K562 (cell line): ENCODE data around the gene EFCAB5. TPM values are rescaled to one million over a fixed set of nuclear protein-coding genes. Genes with fewer than 3 reads are reported as not detected.
A peak's percentile ranks its signal among the peaks of the same experiment; 100 is the strongest.
"Not testable (repeated sequence)": the region's sequence is repeated elsewhere in the genome, so short reads cannot be mapped to it uniquely, and the experiment has no call there.

ENCODE experiments used
- ATAC-seq: fragments of 200-7000 bp; cut with Tn5 transposase; 3 replicates; pipeline ENCODE4 v1.9.1; 2020; ENCODE audit warnings: moderate library complexity
- BruUV-seq: library from RNA; stranded (reverse); fragments of 400-500 nt; replicated peaks from 2 replicates; lab custom pipeline; 2021; lab: Mats Ljungman, UMichigan
- CTCF ChIA-PET: fragments of 300-600 bp; formaldehyde crosslinking; extraction: SDS; loops from one replicate; lab custom pipeline; 2021; ENCODE audit warnings: low intra/inter-chr PET ratio; lab: Yijun Ruan, JAX
- POLR2A ChIA-PET: fragments of 300-600, 350-650 bp; sonication (Branson Sonifier 250); formaldehyde crosslinking; extraction: SDS; loops from one replicate; lab custom pipeline; 2021; ENCODE audit warnings: antibody characterized with exemption, inconsistent platforms; lab: Yijun Ruan, JAX
- DNase-seq, 4 experiments: peaks; one replicate each; pipeline versions ENCODE4 v3.0.0 to v3.0.0-alpha.2; 2011 to 2018; ENCODE audit warnings: low spot score in 3 of 4, mixed read lengths in 3 of 4; ENCODE audit errors: extremely low read depth in 1 of 4
- FAIRE-seq: peaks from 2 replicates; lab custom pipeline; 2011; peaks lifted over from hg19 to GRCh38; lab: Jason Lieb, UNC
- H2AFZ ChIP-seq: 2 replicates; pipeline ENCODE4 v1.6.0; 2011; ENCODE audit warnings: low read depth, low read length, control low read depth, inconsistent platforms
- H3K27ac ChIP-seq: fragments of 200-600 bp; 3 replicates; pipeline ENCODE4 v1.8.0; 2011; ENCODE audit warnings: low read depth, mild to moderate bottlenecking, control low read depth, inconsistent platforms, low read length, moderate library complexity, mixed read lengths; ENCODE audit errors: extremely low read depth
- H3K27me3 ChIP-seq, 2 experiments: fragments of 300-600 bp in 1 of 2; 2 replicates in 1 of 2; 3 replicates in 1 of 2; pipeline versions ENCODE4 v1.6.0 to v1.8.0; 2011; ENCODE audit warnings: inconsistent platforms in 2 of 2, low read length in 2 of 2, mild to moderate bottlenecking in 1 of 2, mixed read lengths in 1 of 2, moderate library complexity in 1 of 2; ENCODE audit not compliant: control insufficient read depth in 2 of 2, insufficient read depth in 2 of 2
- H3K36me3 ChIP-seq: fragments of 300-600 bp; 3 replicates; pipeline ENCODE4 v1.8.0; 2011; ENCODE audit warnings: mild to moderate bottlenecking, low read length, inconsistent platforms; ENCODE audit not compliant: control insufficient read depth, insufficient read depth
- H3K4me1 ChIP-seq, 2 experiments: fragments of 200-600 bp in 1 of 2; replicated peaks in 1 of 2; 2 replicates in 1 of 2; 3 replicates in 1 of 2; pipeline versions ENCODE4 v1.5.1 to v1.8.0; 2011; ENCODE audit warnings: inconsistent platforms in 2 of 2, low read length in 2 of 2, mild to moderate bottlenecking in 1 of 2, mixed read lengths in 1 of 2, moderate library complexity in 1 of 2; ENCODE audit not compliant: control insufficient read depth in 2 of 2, insufficient read depth in 2 of 2
- H3K4me2 ChIP-seq: 2 replicates; pipeline ENCODE4 v1.6.1; 2011; ENCODE audit warnings: low read length, control low read depth, inconsistent platforms, mixed read lengths; ENCODE audit not compliant: insufficient read depth
- H3K4me3 ChIP-seq: fragments of 200-600 bp; sonication (generic), shearing (Covaris generic); 2 replicates; pipeline ENCODE4 v1.5.1; 2016; ENCODE audit warnings: control low read depth, inconsistent platforms
- H3K79me2 ChIP-seq: fragments of 200-600 bp; 3 replicates; pipeline ENCODE4 v1.8.0; 2011; ENCODE audit warnings: low read length, inconsistent platforms; ENCODE audit not compliant: control insufficient read depth, insufficient read depth
- H3K9ac ChIP-seq, 2 experiments: 2 replicates each; pipeline versions ENCODE4 v1.6.0 to v1.6.1; 2011; ENCODE audit warnings: low read depth in 2 of 2, low read length in 2 of 2, control low read depth in 1 of 2, inconsistent platforms in 1 of 2, mild to moderate bottlenecking in 1 of 2, mixed read lengths in 1 of 2; ENCODE audit not compliant: insufficient read depth in 1 of 2
- H3K9me1 ChIP-seq: one replicate; pipeline ENCODE4 v1.6.0; 2011; ENCODE audit warnings: inconsistent platforms, mild to moderate bottlenecking, low read length, moderate library complexity; ENCODE audit not compliant: control insufficient read depth, insufficient read depth
- H3K9me3 ChIP-seq: replicated peaks from 2 replicates; pipeline ENCODE4 v1.5.1; 2011; ENCODE audit warnings: low read depth, low read length, inconsistent platforms; ENCODE audit not compliant: control insufficient read depth, insufficient read depth
- H4K20me1 ChIP-seq: replicated peaks from 2 replicates; pipeline ENCODE4 v1.6.1; 2011; ENCODE audit warnings: low read length, inconsistent platforms, mixed read lengths; ENCODE audit not compliant: control insufficient read depth, insufficient read depth
- HNRNPH1 ChIP-seq: fragments of 200-400 bp; formaldehyde crosslinking; optimal IDR thresholded peaks from 2 replicates; pipeline ENCODE3; 2017; ENCODE audit warnings: low read depth, mild to moderate bottlenecking, low read length, moderate library complexity
- PPARD ChIP-seq: fragments of 250-450 bp; sonication (Bioruptor Pico); IDR thresholded peaks from 2 replicates; pipeline ENCODE4 v1.8.0; 2022; ENCODE audit warnings: inconsistent platforms, mild to moderate bottlenecking, moderate library complexity
- ZNF146 ChIP-seq: IDR thresholded peaks from one replicate; pipeline ENCODE4 v1.6.1; 2018; ENCODE audit warnings: missing compliant biosample characterization; ENCODE audit not compliant: unreplicated experiment
- WGBS: fragments of 100-300 bp; shearing (Covaris generic); methylation state at CpG from one replicate; pipeline ENCODE4 v1.1.6; 2016; ENCODE audit warnings: low coverage, mixed read lengths; ENCODE audit not compliant: insufficient coverage; ENCODE audit errors: missing lambda C conversion rate; 5-methylcytosine and 5-hydroxymethylcytosine counted together
- in situ Hi-C: fragments of 300-500 bp; cut with MboI; formaldehyde crosslinking; loops from 4 replicates; pipeline ENCODE4 v1.15.0; 2018; ENCODE audit warnings: inconsistent platforms, mixed read lengths
- intact Hi-C: fragments of 100-400 bp; cut with micrococcal nuclease; formaldehyde crosslinking; loops from 2 replicates; pipeline ENCODE4 v1.14.2; 2022
- polyA plus RNA-seq, 8 experiments: library from polyadenylated mRNA; depleted of rRNA in 4 of 8; stranded (reverse) in 5 of 8; unstranded in 3 of 8; fragments of >200 nt; fragmentation: Nextera tagmentation in 2 of 8; fragmentation: Illumina TruSeq in 1 of 8; extraction: Ambion mirVana in 2 of 8; extraction: Trizol in 1 of 8; gene quantifications; 2 replicates each; pipeline versions ENCODE4 v1.2.1 to v1.2.3, GENCODE V29; 2011 to 2014; ENCODE audit warnings: inconsistent platforms in 1 of 8, missing spikeins in 1 of 8
- total RNA-seq, 7 experiments: library from RNA; depleted of rRNA in 6 of 7; stranded (reverse); fragments of >200 nt in 6 of 7; fragmentation: Illumina TruSeq in 2 of 7; extraction: Trizol in 2 of 7; gene quantifications; 2 replicates each; pipeline versions ENCODE4 v1.2.1 to v1.2.3, GENCODE V29; 2011 to 2021; ENCODE audit warnings: low replicate concordance in 1 of 7
- TF ChIP-seq, protein P1 (sequence below): sonication (generic); formaldehyde crosslinking; IDR thresholded peaks from 2 replicates; pipeline ENCODE4 v1.8.0; 2022; ENCODE audit warnings: mild to moderate bottlenecking, missing genetic modification reagents
- TF ChIP-seq, protein P2 (sequence below), 2 experiments: fragments of 450-650 bp; IDR thresholded peaks; 2 replicates each; pipeline ENCODE4 v1.6.1; 2018; ENCODE audit warnings: mild to moderate bottlenecking in 2 of 2, low read depth in 1 of 2; ENCODE audit not compliant: partially characterized antibody in 2 of 2

Gene EFCAB5
- total and polyA plus RNA-seq, 9 of the 15 experiments (the other 6 are each of a cell fraction or from before 2014, with no cell fraction given): 0.06 to 0.11 TPM; not detected in 7

DNA sequence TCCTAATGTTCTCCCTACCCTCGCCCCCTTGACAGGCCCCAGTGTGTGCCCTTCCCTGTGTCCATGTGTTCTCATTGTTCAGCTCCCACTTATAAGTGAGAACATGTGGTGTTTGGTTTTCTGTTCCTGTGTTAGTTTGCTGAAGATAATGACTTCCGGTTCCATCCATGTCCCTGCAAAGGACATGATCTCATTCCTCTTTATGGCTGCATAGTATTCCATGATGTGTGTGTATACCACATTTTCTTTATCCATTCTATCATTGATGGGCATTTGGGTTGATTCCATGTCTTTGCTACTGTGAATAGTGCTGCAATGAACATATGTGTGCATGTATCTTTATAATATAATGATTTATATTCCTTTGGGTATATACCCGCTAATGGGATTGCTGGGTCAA lies 146.0 kb downstream of the EFCAB5 start:
- H3K9me3 ChIP-seq, H2AFZ ChIP-seq, FAIRE-seq, DNase-seq, H3K36me3 ChIP-seq, H3K4me2 ChIP-seq, H3K4me1 ChIP-seq, H3K79me2 ChIP-seq, H3K9me1 ChIP-seq, ATAC-seq, H3K4me3 ChIP-seq, BruUV-seq, CTCF ChIA-PET, intact Hi-C loops, H3K27ac ChIP-seq, POLR2A ChIA-PET, H4K20me1 ChIP-seq, H3K9ac ChIP-seq: not testable (repeated sequence)
- in situ Hi-C loops: loop anchor here (10.0 kb wide), 1 partner anchor 283 kb away; no protein-coding TSS in a partner anchor
- H3K27me3 ChIP-seq: peaks cover 30 to 35% of the 10 kb centered on the region in 2 experiments
- whole genome bisulfite sequencing: 16% methylated on average over 3 of the region's 3 CpGs
- TF ChIP-seq ZNF146 (CRISPR knock-in tag): peak; percentile 65

DNA sequence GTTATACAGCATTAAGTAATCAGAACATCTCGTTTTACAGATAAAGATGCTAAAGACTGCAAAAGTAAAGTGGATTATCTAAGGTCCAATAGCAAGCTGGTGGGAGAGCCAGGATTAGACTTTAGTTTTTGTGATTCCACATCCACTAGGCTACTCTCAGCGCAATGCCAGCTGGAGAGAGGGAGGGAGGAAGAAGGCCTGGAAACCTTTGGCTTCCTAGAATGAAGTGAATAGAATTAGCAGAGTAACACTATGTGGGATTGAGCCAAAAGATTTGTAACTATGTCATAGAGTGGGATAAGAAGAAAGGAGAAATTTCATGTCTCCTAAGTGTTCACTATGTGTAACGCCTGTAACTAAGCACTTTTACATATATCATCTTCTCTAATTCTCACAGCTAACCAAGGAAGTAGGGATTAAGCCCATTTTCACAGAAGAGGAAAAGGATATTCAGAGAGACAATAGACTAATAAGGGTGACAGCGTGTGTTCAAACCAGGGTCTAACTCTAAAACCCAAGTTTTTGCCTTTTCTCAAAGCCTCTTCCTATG lies 149.8 kb downstream of the EFCAB5 start:
- 4% methylated on average over 4 of the region's 4 CpGs for WGBS
- ATAC-seq (no peak), DNase-seq (no peak), FAIRE-seq (no peak)
- Histone ChIP-seq H2AFZ (no peak overlapping the region), H4K20me1 (no peaks in the 10 kb centered on the region), H3K79me2 (no peaks in the 10 kb centered on the region), H3K9me3 (no peaks in the 10 kb centered on the region), H3K27ac (no peak overlapping the region), H3K27me3 (peaks cover 15 to 20% of the 10 kb centered on the region in 2 experiments), H3K9ac (no peak overlapping the region), H3K4me1 (peaks cover 0 to 9% of the 10 kb centered on the region in 2 experiments; a peak in 3 of 5 replicates), H3K4me2 (no peak overlapping the region), H3K36me3 (no peaks in the 10 kb centered on the region), H3K4me3 (no peak overlapping the region), H3K9me1 (no peaks in the 10 kb centered on the region)
- ChIA-PET POLR2A (interaction anchor here (0.7 to 1.3 kb wide), 3 partner anchors 12 to 397 kb away, joined by 3 to 4 read pairs (median 3); no protein-coding TSS in a partner anchor), CTCF (interaction anchor here (1.0 kb wide), 1 partner anchor 65 kb away, joined by 4 read pairs; no protein-coding TSS in a partner anchor)
- TF ChIP-seq HNRNPH1 (no peak), PPARD (CRISPR knock-in tag) (no peak)
- TF ChIP-seq, protein P1, sequence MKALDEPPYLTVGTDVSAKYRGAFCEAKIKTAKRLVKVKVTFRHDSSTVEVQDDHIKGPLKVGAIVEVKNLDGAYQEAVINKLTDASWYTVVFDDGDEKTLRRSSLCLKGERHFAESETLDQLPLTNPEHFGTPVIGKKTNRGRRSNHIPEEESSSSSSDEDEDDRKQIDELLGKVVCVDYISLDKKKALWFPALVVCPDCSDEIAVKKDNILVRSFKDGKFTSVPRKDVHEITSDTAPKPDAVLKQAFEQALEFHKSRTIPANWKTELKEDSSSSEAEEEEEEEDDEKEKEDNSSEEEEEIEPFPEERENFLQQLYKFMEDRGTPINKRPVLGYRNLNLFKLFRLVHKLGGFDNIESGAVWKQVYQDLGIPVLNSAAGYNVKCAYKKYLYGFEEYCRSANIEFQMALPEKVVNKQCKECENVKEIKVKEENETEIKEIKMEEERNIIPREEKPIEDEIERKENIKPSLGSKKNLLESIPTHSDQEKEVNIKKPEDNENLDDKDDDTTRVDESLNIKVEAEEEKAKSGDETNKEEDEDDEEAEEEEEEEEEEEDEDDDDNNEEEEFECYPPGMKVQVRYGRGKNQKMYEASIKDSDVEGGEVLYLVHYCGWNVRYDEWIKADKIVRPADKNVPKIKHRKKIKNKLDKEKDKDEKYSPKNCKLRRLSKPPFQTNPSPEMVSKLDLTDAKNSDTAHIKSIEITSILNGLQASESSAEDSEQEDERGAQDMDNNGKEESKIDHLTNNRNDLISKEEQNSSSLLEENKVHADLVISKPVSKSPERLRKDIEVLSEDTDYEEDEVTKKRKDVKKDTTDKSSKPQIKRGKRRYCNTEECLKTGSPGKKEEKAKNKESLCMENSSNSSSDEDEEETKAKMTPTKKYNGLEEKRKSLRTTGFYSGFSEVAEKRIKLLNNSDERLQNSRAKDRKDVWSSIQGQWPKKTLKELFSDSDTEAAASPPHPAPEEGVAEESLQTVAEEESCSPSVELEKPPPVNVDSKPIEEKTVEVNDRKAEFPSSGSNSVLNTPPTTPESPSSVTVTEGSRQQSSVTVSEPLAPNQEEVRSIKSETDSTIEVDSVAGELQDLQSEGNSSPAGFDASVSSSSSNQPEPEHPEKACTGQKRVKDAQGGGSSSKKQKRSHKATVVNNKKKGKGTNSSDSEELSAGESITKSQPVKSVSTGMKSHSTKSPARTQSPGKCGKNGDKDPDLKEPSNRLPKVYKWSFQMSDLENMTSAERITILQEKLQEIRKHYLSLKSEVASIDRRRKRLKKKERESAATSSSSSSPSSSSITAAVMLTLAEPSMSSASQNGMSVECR (CRISPR knock-in tag): no peak
- TF ChIP-seq, protein P2, sequence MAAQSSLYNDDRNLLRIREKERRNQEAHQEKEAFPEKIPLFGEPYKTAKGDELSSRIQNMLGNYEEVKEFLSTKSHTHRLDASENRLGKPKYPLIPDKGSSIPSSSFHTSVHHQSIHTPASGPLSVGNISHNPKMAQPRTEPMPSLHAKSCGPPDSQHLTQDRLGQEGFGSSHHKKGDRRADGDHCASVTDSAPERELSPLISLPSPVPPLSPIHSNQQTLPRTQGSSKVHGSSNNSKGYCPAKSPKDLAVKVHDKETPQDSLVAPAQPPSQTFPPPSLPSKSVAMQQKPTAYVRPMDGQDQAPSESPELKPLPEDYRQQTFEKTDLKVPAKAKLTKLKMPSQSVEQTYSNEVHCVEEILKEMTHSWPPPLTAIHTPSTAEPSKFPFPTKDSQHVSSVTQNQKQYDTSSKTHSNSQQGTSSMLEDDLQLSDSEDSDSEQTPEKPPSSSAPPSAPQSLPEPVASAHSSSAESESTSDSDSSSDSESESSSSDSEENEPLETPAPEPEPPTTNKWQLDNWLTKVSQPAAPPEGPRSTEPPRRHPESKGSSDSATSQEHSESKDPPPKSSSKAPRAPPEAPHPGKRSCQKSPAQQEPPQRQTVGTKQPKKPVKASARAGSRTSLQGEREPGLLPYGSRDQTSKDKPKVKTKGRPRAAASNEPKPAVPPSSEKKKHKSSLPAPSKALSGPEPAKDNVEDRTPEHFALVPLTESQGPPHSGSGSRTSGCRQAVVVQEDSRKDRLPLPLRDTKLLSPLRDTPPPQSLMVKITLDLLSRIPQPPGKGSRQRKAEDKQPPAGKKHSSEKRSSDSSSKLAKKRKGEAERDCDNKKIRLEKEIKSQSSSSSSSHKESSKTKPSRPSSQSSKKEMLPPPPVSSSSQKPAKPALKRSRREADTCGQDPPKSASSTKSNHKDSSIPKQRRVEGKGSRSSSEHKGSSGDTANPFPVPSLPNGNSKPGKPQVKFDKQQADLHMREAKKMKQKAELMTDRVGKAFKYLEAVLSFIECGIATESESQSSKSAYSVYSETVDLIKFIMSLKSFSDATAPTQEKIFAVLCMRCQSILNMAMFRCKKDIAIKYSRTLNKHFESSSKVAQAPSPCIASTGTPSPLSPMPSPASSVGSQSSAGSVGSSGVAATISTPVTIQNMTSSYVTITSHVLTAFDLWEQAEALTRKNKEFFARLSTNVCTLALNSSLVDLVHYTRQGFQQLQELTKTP (IDR thresholded peaks at IDR 0.05; ENCODE audit: low read depth in 1 of 2, partially characterized antibody in 2 of 2): no peak
- in situ Hi-C loops: no loop called here
- intact Hi-C loops: loop anchor here (5.0 kb wide), 1 partner anchor 284 kb away; no protein-coding TSS in a partner anchor
- no TSS peak for BruUV-seq
